ENCODE data around the gene SCNN1A. TPM values are rescaled to one million over a fixed set of nuclear protein-coding genes. Genes with fewer than 3 reads are reported as not detected.

The SCNN1A gene
- total RNA-seq, 1 experiment from 2014 or later = 118 TPM

DNA sequence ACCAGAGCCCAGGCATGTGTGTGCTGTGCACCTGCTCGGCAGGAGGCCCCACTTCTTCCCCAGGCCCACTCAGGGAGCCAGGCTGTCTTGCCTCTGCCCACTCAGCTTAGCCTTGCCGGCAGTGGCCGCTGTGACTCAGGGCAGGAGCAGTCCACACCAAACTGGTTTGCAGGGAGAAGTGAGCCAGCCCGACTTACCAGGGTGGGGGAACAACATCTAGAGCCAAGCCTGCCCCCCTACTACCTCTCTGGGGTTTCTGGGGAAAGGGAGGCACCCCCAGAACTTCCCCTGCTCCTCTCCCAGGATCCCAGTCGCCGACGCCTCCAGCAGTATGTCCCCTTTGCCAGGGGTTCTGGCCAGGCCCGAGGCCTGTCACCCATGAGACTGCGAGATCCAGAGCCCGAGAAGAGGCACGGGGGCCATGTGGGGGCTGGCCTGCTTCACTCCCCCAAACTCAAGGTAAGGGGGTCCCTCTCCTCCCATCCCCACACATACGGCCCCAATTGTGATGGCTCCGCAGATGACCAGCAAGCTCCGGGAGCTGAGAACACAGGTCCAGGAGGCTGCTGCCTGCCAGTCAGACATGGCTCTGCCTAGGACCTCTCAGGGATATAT, 61.9 kb downstream of the SCNN1A start:
- POLR2A ChIA-PET = interaction anchor here (1.3 to 1.4 kb wide), 2 partner anchors 9 to 13 kb away, joined by 3 to 5 read pairs; no protein-coding TSS in a partner anchor
- Histone ChIP-seq H3K27ac (ENCODE audit: low read depth, low read length) (peak overlapping the region; percentile 57), H3K4me2 (ENCODE audit: low read length) (peak overlapping the region; percentile 93), H3K36me3 (ENCODE audit: control insufficient read depth in 1 of 2, insufficient read depth in 2 of 2, low read length in 2 of 2) (peaks cover 0 to 12% of the 10 kb centered on the region in 2 experiments; a peak in 2 of 4 replicates), H3K79me2 (ENCODE audit: insufficient read depth, low read length) (no peaks in the 10 kb centered on the region), H3K9ac (ENCODE audit: low read length) (peak overlapping the region; percentile 26; the same call in 1 of the 2 replicates), H4K20me1 (ENCODE audit: insufficient read depth) (no peaks in the 10 kb centered on the region), H2AFZ (ENCODE audit: low read depth, low read length, poor library complexity, severe bottlenecking) (no peak overlapping the region), H3K4me1 (ENCODE audit: control insufficient read depth in 1 of 2, insufficient read depth in 2 of 2, low read length in 2 of 2) (peaks cover 31 to 37% of the 10 kb centered on the region in 2 experiments), H3K9me3 (ENCODE audit: control insufficient read depth in 1 of 2, insufficient read depth in 1 of 2, low read depth in 1 of 2, low read length in 2 of 2) (no peaks in the 10 kb centered on the region), H3K9me2 (ENCODE audit: insufficient read depth) (no peaks in the 10 kb centered on the region), H3K4me3 (replicated peaks in 1 of 2; ENCODE audit: low read depth in 1 of 2, low read length in 2 of 2) (0 out of 4 replicates have a peak overlapping the region, but pooled peaks of 1 of the 2 experiments have one; percentile 8), H3K27me3 (ENCODE audit: insufficient read depth, low read length) (no peaks in the 10 kb centered on the region)
- intact Hi-C loops (cut with micrococcal nuclease) = no loop called here
- no peak for TF ChIP-seq REST (IDR thresholded peaks at IDR 0.05; ENCODE audit: low read depth)
- no peak for TF ChIP-seq ZFX (IDR thresholded peaks at IDR 0.05)
- no peak for TF ChIP-seq ZNF274 (IDR thresholded peaks at IDR 0.05; ENCODE audit: low read depth, low read length)
- no peak for TF ChIP-seq SRF (IDR thresholded peaks at IDR 0.05; ENCODE audit: low read depth)
- TF ChIP-seq SIN3A (IDR thresholded peaks at IDR 0.05; ENCODE audit: low read depth) = no peak
- no peak for TF ChIP-seq FOSL1 (IDR thresholded peaks at IDR 0.05; ENCODE audit: low read depth)
- TF ChIP-seq TCF7L2 (IDR thresholded peaks at IDR 0.05; ENCODE audit: borderline replicate concordance, extremely low read depth, insufficient read depth, insufficient read length) = no peak
- TF ChIP-seq POLR2A (IDR thresholded peaks at IDR 0.05; ENCODE audit: borderline replicate concordance, extremely low read depth, insufficient read depth, insufficient read length) = no peak
- no peak for TF ChIP-seq ELF1 (IDR thresholded peaks at IDR 0.05; ENCODE audit: borderline replicate concordance, low read depth)
- no peak for TF ChIP-seq CEBPB (IDR thresholded peaks at IDR 0.05; ENCODE audit: low read depth)
- TF ChIP-seq, protein P1, sequence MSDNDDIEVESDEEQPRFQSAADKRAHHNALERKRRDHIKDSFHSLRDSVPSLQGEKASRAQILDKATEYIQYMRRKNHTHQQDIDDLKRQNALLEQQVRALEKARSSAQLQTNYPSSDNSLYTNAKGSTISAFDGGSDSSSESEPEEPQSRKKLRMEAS (IDR thresholded peaks at IDR 0.05) = no peak
- no peak for TF ChIP-seq SP1 (IDR thresholded peaks at IDR 0.05; ENCODE audit: low read depth)
- TF ChIP-seq POLR2AphosphoS5 (IDR thresholded peaks at IDR 0.05; ENCODE audit: low read depth, low read length) = no peak
- TF ChIP-seq EZH2 (IDR thresholded peaks at IDR 0.05) = no peak
- BruUV-seq (replicated peaks) = no TSS peak
- DNase-seq (ENCODE audit: low read depth, low spot score) (no peak), ATAC-seq (no peak)
- CTCF ChIA-PET = no interaction called here
- RAD21 ChIA-PET (ENCODE audit: low non-redundant PET in 1 of 2, low total read pairs in 2 of 2, uncharacterized antibody in 2 of 2, unreplicated experiment in 2 of 2) = no interaction called here
